ENCODE measurements around the gene ECM1.

GRCh38 chr1:150558303-150558704 lies 50.4 kb downstream of the ECM1 start:
- TF ChIP-seq CTCF (conservative IDR thresholded peaks at IDR 0.05 in 1 of 2, IDR thresholded peaks at IDR 0.05 in 1 of 2; ENCODE audit: low read depth in 1 of 2, low read length in 2 of 2): no peak
- no peak for TF ChIP-seq EZH2 (IDR thresholded peaks at IDR 0.05; ENCODE audit: low read length, missing control alignments)
